ENCODE data around the gene ATP13A2.

DNA sequence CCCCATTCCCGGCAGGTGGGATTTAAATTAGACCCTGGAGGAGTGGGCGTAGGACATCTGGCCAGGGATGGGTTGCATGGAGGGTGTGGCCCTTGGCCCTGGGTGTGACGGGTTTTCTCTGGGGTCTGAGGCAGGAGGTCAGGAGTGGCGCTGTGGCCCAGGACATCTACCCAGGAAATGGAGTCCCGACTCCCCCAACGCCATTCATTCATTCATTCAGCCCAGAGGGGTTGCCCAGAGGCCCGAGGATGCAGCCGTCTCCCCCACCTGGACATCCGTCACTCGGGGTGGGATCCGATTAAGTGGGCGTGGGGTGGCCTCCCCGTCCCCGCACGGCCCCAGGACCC lies 663 bp downstream of the ATP13A2 start:
- TF ChIP-seq, protein P1, sequence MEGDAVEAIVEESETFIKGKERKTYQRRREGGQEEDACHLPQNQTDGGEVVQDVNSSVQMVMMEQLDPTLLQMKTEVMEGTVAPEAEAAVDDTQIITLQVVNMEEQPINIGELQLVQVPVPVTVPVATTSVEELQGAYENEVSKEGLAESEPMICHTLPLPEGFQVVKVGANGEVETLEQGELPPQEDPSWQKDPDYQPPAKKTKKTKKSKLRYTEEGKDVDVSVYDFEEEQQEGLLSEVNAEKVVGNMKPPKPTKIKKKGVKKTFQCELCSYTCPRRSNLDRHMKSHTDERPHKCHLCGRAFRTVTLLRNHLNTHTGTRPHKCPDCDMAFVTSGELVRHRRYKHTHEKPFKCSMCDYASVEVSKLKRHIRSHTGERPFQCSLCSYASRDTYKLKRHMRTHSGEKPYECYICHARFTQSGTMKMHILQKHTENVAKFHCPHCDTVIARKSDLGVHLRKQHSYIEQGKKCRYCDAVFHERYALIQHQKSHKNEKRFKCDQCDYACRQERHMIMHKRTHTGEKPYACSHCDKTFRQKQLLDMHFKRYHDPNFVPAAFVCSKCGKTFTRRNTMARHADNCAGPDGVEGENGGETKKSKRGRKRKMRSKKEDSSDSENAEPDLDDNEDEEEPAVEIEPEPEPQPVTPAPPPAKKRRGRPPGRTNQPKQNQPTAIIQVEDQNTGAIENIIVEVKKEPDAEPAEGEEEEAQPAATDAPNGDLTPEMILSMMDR (IDR thresholded peaks at IDR 0.05; ENCODE audit: insufficient read depth, low read length), result no peak
- TF ChIP-seq SPI1 (IDR thresholded peaks at IDR 0.05; ENCODE audit: borderline replicate concordance, low read depth), result no peak
- TF ChIP-seq POLR2AphosphoS5 (IDR thresholded peaks at IDR 0.05; ENCODE audit: low read depth), result no peak
- no peak for TF ChIP-seq GABPA (IDR thresholded peaks at IDR 0.05; ENCODE audit: low read depth)

All from HL-60 (cell line).